HCT116 (cell line): Measurements from ENCODE around the gene GNAS. TPM values are rescaled to one million over a fixed set of nuclear protein-coding genes. Genes with fewer than 3 reads are reported as not detected.

Experiments
- ATAC-seq: fragments of 200-7000 bp; cut with Tn5 transposase; 2 replicates; pipeline ENCODE4 v1.9.1; 2020; ENCODE audit warnings: mild to moderate bottlenecking, moderate library complexity
- BruUV-seq: library from RNA; stranded (reverse); fragments of 400-500 nt; replicated peaks from 2 replicates; lab custom pipeline; 2021; lab: Mats Ljungman, UMichigan
- CTCF ChIA-PET: fragments of 300-600 bp; sonication (Branson Sonifier 250); formaldehyde crosslinking; loops from one replicate; lab custom pipeline; 2021; ENCODE audit warnings: antibody characterized with exemption; lab: Charles Lee
- POLR2A ChIA-PET: fragments of 300-600, 350-600 bp; sonication (Branson Sonifier 250); formaldehyde crosslinking; loops from one replicate; lab custom pipeline; 2021; ENCODE audit warnings: antibody characterized with exemption; lab: Charles Lee
- RAD21 ChIA-PET, 2 experiments: fragments of 300-600 bp; sonication (Branson Sonifier 250); formaldehyde crosslinking; loops; one replicate each; lab custom pipeline; 2023; ENCODE audit warnings: low total read pairs in 2 of 2; ENCODE audit not compliant: uncharacterized antibody in 2 of 2, unreplicated experiment in 2 of 2, low non-redundant PET in 1 of 2; lab: Charles Lee
- DNase-seq: peaks from one replicate; pipeline ENCODE4 v3.0.0-alpha.2; 2010; ENCODE audit warnings: low read depth, low spot score
- H2AFZ ChIP-seq: fragments of 200-600 bp; shearing (Covaris generic), sonication (generic); 2 replicates; pipeline ENCODE4 v1.6.1; 2017; ENCODE audit warnings: low read depth, mixed run types, mixed read lengths, antibody characterized with exemption, low read length; ENCODE audit not compliant: poor library complexity, severe bottlenecking
- H3K27ac ChIP-seq: 2 replicates; pipeline ENCODE4 v1.5.1; 2012; ENCODE audit warnings: low read depth, low read length
- H3K27me3 ChIP-seq: fragments of 200-600 bp; sonication (generic); 2 replicates; pipeline ENCODE4 v1.6.1; 2016; ENCODE audit warnings: mixed run types, low read length, mixed read lengths; ENCODE audit not compliant: insufficient read depth
- H3K36me3 ChIP-seq, 2 experiments: fragments of 200-500 bp in 1 of 2; fragments of 200-600 bp in 1 of 2; sonication (Bioruptor generic) in 1 of 2; sonication (generic) in 1 of 2; 2 replicates each; pipeline versions ENCODE4 v1.5.1 to v1.6.1; 2014 to 2016; ENCODE audit warnings: low read length in 2 of 2, inconsistent platforms in 1 of 2, mixed read lengths in 1 of 2, mixed run types in 1 of 2; ENCODE audit not compliant: insufficient read depth in 2 of 2, control insufficient read depth in 1 of 2
- H3K4me1 ChIP-seq, 2 experiments: fragments of 200-600 bp in 1 of 2; sonication (generic) in 1 of 2; 2 replicates each; pipeline versions ENCODE4 v1.5.1 to v1.6.1; 2012 to 2017; ENCODE audit warnings: low read length in 2 of 2, inconsistent platforms in 1 of 2, mild to moderate bottlenecking in 1 of 2, mixed read lengths in 1 of 2, mixed run types in 1 of 2, moderate library complexity in 1 of 2; ENCODE audit not compliant: insufficient read depth in 2 of 2, control insufficient read depth in 1 of 2
- H3K4me2 ChIP-seq: fragments of 200-600 bp; sonication (generic); 2 replicates; pipeline ENCODE4 v1.6.1; 2017; ENCODE audit warnings: mixed run types, low read length, mixed read lengths
- H3K4me3 ChIP-seq, 2 experiments: fragments of 200-600 bp in 1 of 2; sonication (generic) in 1 of 2; replicated peaks in 1 of 2; 2 replicates each; pipeline ENCODE4 v1.5.1; 2011 to 2016; ENCODE audit warnings: low read length in 2 of 2, control low read depth in 1 of 2, low read depth in 1 of 2, mild to moderate bottlenecking in 1 of 2, mixed read lengths in 1 of 2, mixed run types in 1 of 2
- H3K79me2 ChIP-seq: fragments of 200-600 bp; sonication (generic); 2 replicates; pipeline ENCODE4 v1.6.1; 2017; ENCODE audit warnings: mild to moderate bottlenecking, mixed run types, low read length, moderate library complexity, mixed read lengths; ENCODE audit not compliant: insufficient read depth
- H3K9ac ChIP-seq: fragments of 200-600 bp; sonication (generic); 2 replicates; pipeline ENCODE4 v1.6.1; 2016; ENCODE audit warnings: low read length, mixed read lengths
- H3K9me2 ChIP-seq: fragments of 200-600 bp; sonication (generic), shearing (Covaris generic); 2 replicates; pipeline ENCODE4 v1.6.1; 2017; ENCODE audit warnings: mixed run types, mild to moderate bottlenecking, moderate library complexity; ENCODE audit not compliant: insufficient read depth
- H3K9me3 ChIP-seq, 2 experiments: fragments of 200-500 bp in 1 of 2; fragments of 200-600 bp in 1 of 2; sonication (Bioruptor generic) in 1 of 2; sonication (generic) in 1 of 2; 2 replicates each; pipeline ENCODE4 v1.6.1; 2014 to 2017; ENCODE audit warnings: low read length in 2 of 2, mixed read lengths in 2 of 2, inconsistent platforms in 1 of 2, low read depth in 1 of 2, mild to moderate bottlenecking in 1 of 2, mixed run types in 1 of 2, moderate library complexity in 1 of 2; ENCODE audit not compliant: control insufficient read depth in 1 of 2, insufficient read depth in 1 of 2
- H4K20me1 ChIP-seq: fragments of 200-600 bp; sonication (generic), shearing (Covaris generic); 2 replicates; pipeline ENCODE4 v1.6.1; 2017; ENCODE audit warnings: mixed run types, mild to moderate bottlenecking, moderate library complexity; ENCODE audit not compliant: insufficient read depth
- ATF3 ChIP-seq: IDR thresholded peaks from 2 replicates; pipeline ENCODE4 v1.6.1; 2012
- CEBPB ChIP-seq: IDR thresholded peaks from 2 replicates; pipeline ENCODE4 v1.6.1; 2012; ENCODE audit warnings: low read depth
- EGR1 ChIP-seq: IDR thresholded peaks from 2 replicates; pipeline ENCODE4 v1.6.1; 2012; ENCODE audit warnings: low read depth
- ELF1 ChIP-seq: IDR thresholded peaks from 2 replicates; pipeline ENCODE4 v1.6.1; 2012; ENCODE audit warnings: low read depth, borderline replicate concordance
- EZH2phosphoT487 ChIP-seq: fragments of 200-600 bp; IDR thresholded peaks from 2 replicates; pipeline ENCODE4 v1.6.1; 2018; ENCODE audit warnings: antibody characterized with exemption, borderline replicate concordance
- JUND ChIP-seq: IDR thresholded peaks from 2 replicates; pipeline ENCODE4 v1.6.1; 2012
- POLR2A ChIP-seq: IDR thresholded peaks from 2 replicates; pipeline ENCODE4 v1.7.0; 2011; ENCODE audit warnings: borderline replicate concordance; ENCODE audit not compliant: insufficient read depth, insufficient read length; ENCODE audit errors: extremely low read depth
- SP1 ChIP-seq: IDR thresholded peaks from 2 replicates; pipeline ENCODE4 v1.6.1; 2012; ENCODE audit warnings: low read depth
- ZBTB33 ChIP-seq: IDR thresholded peaks from 2 replicates; pipeline ENCODE4 v1.6.1; 2011; ENCODE audit warnings: mild to moderate bottlenecking, low read length, moderate library complexity; ENCODE audit not compliant: insufficient replicate concordance; ENCODE audit errors: extremely low read depth
- ZFX ChIP-seq: fragments of 450-650 bp; IDR thresholded peaks from 2 replicates; pipeline ENCODE4 v1.6.1; 2017
- ZNF274 ChIP-seq: fragments of 200-500 bp; sonication (Bioruptor generic); IDR thresholded peaks from 2 replicates; pipeline ENCODE4 v1.6.1; 2014; ENCODE audit warnings: mild to moderate bottlenecking, low read depth, low read length, inconsistent platforms
- intact Hi-C: fragments of 100-400 bp; cut with micrococcal nuclease; formaldehyde crosslinking; loops from 2 replicates; pipeline ENCODE4 v1.10.0; 2022
- total RNA-seq: library from RNA; stranded (reverse); gene quantifications from one replicate; pipeline ENCODE4 v1.2.1, GENCODE V29; 2021; ENCODE audit not compliant: unreplicated experiment

Gene GNAS
- total RNA-seq, 1 experiment from 2014 or later: 699 TPM

GRCh38 chr20:58851969-58852458, 502 bp upstream of the GNAS start (continued):
- no peak for TF ChIP-seq ELF1

GRCh38 chr20:58853466-58853865, 950 bp downstream of the GNAS start:
- Histone ChIP-seq H3K27ac (no peak overlapping the region), H3K9ac (no peak overlapping the region), H3K4me3 (no peak overlapping the region), H3K9me3 (no peaks in the 10 kb centered on the region), H3K4me2 (no peak overlapping the region), H4K20me1 (no peaks in the 10 kb centered on the region), H3K79me2 (no peaks in the 10 kb centered on the region), H3K4me1 (no peaks in the 10 kb centered on the region), H3K9me2 (no peaks in the 10 kb centered on the region), H3K36me3 (no peaks in the 10 kb centered on the region), H3K27me3 (peaks cover 5% of the 10 kb centered on the region; the same call in 1 of the 2 replicates), H2AFZ (no peak overlapping the region)
- DNase-seq (no peak), ATAC-seq (no peak)
- no TSS peak for BruUV-seq
- TF ChIP-seq CEBPB: no peak
- TF ChIP-seq ZFX: no peak
- no peak for TF ChIP-seq POLR2A
- TF ChIP-seq SP1: no peak
- no peak for TF ChIP-seq ZNF274
- no peak for TF ChIP-seq EGR1
- no peak for TF ChIP-seq JUND
- no peak for TF ChIP-seq EZH2phosphoT487
- TF ChIP-seq ATF3: no peak
- no peak for TF ChIP-seq ZBTB33
- TF ChIP-seq ELF1: no peak
- ChIA-PET RAD21 (no interaction called here), CTCF (no interaction called here), POLR2A (no interaction called here)
- intact Hi-C loops: no loop called here
